ENCODE results near the gene GPAM.

Gene GPAM

GRCh38 chr10:112225771-112226438 lies 42.3 kb upstream of the GPAM start:
- H3K9ac ChIP-seq (ENCODE audit: low read length): no peak overlapping the region
- peaks cover 6% of the 10 kb centered on the region for H3K27me3 ChIP-seq (ENCODE audit: control insufficient read depth, insufficient read depth, low read length)
- H3K4me3 ChIP-seq (ENCODE audit: low read length): no peak overlapping the region
- H3K9me3 ChIP-seq (ENCODE audit: control insufficient read depth, low read length): no peaks in the 10 kb centered on the region
- no peaks in the 10 kb centered on the region for H3K36me3 ChIP-seq (ENCODE audit: control insufficient read depth, insufficient read depth, low read length)
- H3K4me1 ChIP-seq (ENCODE audit: control insufficient read depth, insufficient read depth, low read length): no peaks in the 10 kb centered on the region

GRCh38 chr10:112224933-112225529 lies 41.5 kb upstream of the GPAM start:
- Histone ChIP-seq H3K4me3 (ENCODE audit: low read length) (no peak overlapping the region), H3K9me3 (ENCODE audit: control insufficient read depth, low read length) (no peaks in the 10 kb centered on the region), H3K27me3 (ENCODE audit: control insufficient read depth, insufficient read depth, low read length) (peaks cover 6% of the 10 kb centered on the region), H3K36me3 (ENCODE audit: control insufficient read depth, insufficient read depth, low read length) (no peaks in the 10 kb centered on the region), H3K4me1 (ENCODE audit: control insufficient read depth, insufficient read depth, low read length) (no peaks in the 10 kb centered on the region), H3K9ac (ENCODE audit: low read length) (no peak overlapping the region)

- Histone ChIP-seq H3K36me3 (ENCODE audit: control insufficient read depth, insufficient read depth, low read length) (no peaks in the 10 kb centered on the region), H3K4me3 (ENCODE audit: low read length) (no peak overlapping the region), H3K9ac (ENCODE audit: low read length) (no peak overlapping the region), H3K27me3 (ENCODE audit: control insufficient read depth, insufficient read depth, low read length) (peaks cover 6% of the 10 kb centered on the region), H3K4me1 (ENCODE audit: control insufficient read depth, insufficient read depth, low read length) (no peaks in the 10 kb centered on the region), H3K9me3 (ENCODE audit: control insufficient read depth, low read length) (no peaks in the 10 kb centered on the region)
These were observed 40.2 kb upstream of the GPAM start for GRCh38 chr10:112223725-112224124.

- Histone ChIP-seq H3K4me3 (ENCODE audit: low read length) (no peak overlapping the region), H3K4me1 (ENCODE audit: control insufficient read depth, insufficient read depth, low read length) (no peaks in the 10 kb centered on the region), H3K9ac (ENCODE audit: low read length) (no peak overlapping the region), H3K36me3 (ENCODE audit: control insufficient read depth, insufficient read depth, low read length) (no peaks in the 10 kb centered on the region), H3K9me3 (ENCODE audit: control insufficient read depth, low read length) (no peaks in the 10 kb centered on the region), H3K27me3 (ENCODE audit: control insufficient read depth, insufficient read depth, low read length) (peaks cover 6% of the 10 kb centered on the region)
These were observed 39.2 kb upstream of the GPAM start for GRCh38 chr10:112222799-112223198.

GRCh38 chr10:112221545-112221944 lies 38.0 kb upstream of the GPAM start:
- Histone ChIP-seq H3K4me1 (ENCODE audit: control insufficient read depth, insufficient read depth, low read length) (no peaks in the 10 kb centered on the region), H3K9ac (ENCODE audit: low read length) (no peak overlapping the region), H3K27me3 (ENCODE audit: control insufficient read depth, insufficient read depth, low read length) (peaks cover 6% of the 10 kb centered on the region), H3K36me3 (ENCODE audit: control insufficient read depth, insufficient read depth, low read length) (no peaks in the 10 kb centered on the region), H3K9me3 (ENCODE audit: control insufficient read depth, low read length) (no peaks in the 10 kb centered on the region), H3K4me3 (ENCODE audit: low read length) (no peak overlapping the region)

- Histone ChIP-seq H3K4me1 (ENCODE audit: control insufficient read depth, insufficient read depth, low read length) (no peaks in the 10 kb centered on the region), H3K4me3 (ENCODE audit: low read length) (no peak overlapping the region), H3K27me3 (ENCODE audit: control insufficient read depth, insufficient read depth, low read length) (peaks cover 3% of the 10 kb centered on the region), H3K36me3 (ENCODE audit: control insufficient read depth, insufficient read depth, low read length) (no peaks in the 10 kb centered on the region), H3K9me3 (ENCODE audit: control insufficient read depth, low read length) (no peaks in the 10 kb centered on the region), H3K9ac (ENCODE audit: low read length) (no peak overlapping the region)
These were observed 35.4 kb upstream of the GPAM start for GRCh38 chr10:112218960-112219359.

- Histone ChIP-seq H3K4me3 (ENCODE audit: low read length) (no peak overlapping the region), H3K4me1 (ENCODE audit: control insufficient read depth, insufficient read depth, low read length) (no peaks in the 10 kb centered on the region), H3K9me3 (ENCODE audit: control insufficient read depth, low read length) (no peaks in the 10 kb centered on the region), H3K27me3 (ENCODE audit: control insufficient read depth, insufficient read depth, low read length) (peaks cover 3% of the 10 kb centered on the region), H3K9ac (ENCODE audit: low read length) (no peak overlapping the region), H3K36me3 (ENCODE audit: control insufficient read depth, insufficient read depth, low read length) (no peaks in the 10 kb centered on the region)
These were observed 34.4 kb upstream of the GPAM start for GRCh38 chr10:112218036-112218390.

- no peaks in the 10 kb centered on the region for H3K9me3 ChIP-seq (ENCODE audit: control insufficient read depth, low read length)
- H3K4me3 ChIP-seq (ENCODE audit: low read length): no peak overlapping the region
- peaks cover 3% of the 10 kb centered on the region for H3K27me3 ChIP-seq (ENCODE audit: control insufficient read depth, insufficient read depth, low read length)
- no peak overlapping the region for H3K9ac ChIP-seq (ENCODE audit: low read length)
- no peaks in the 10 kb centered on the region for H3K36me3 ChIP-seq (ENCODE audit: control insufficient read depth, insufficient read depth, low read length)
- no peaks in the 10 kb centered on the region for H3K4me1 ChIP-seq (ENCODE audit: control insufficient read depth, insufficient read depth, low read length)
These were observed 33.9 kb upstream of the GPAM start for GRCh38 chr10:112217386-112218035.

- Histone ChIP-seq H3K9me3 (ENCODE audit: control insufficient read depth, low read length) (no peaks in the 10 kb centered on the region), H3K9ac (ENCODE audit: low read length) (no peak overlapping the region), H3K4me3 (ENCODE audit: low read length) (no peak overlapping the region), H3K36me3 (ENCODE audit: control insufficient read depth, insufficient read depth, low read length) (no peaks in the 10 kb centered on the region), H3K4me1 (ENCODE audit: control insufficient read depth, insufficient read depth, low read length) (no peaks in the 10 kb centered on the region), H3K27me3 (ENCODE audit: control insufficient read depth, insufficient read depth, low read length) (peaks cover 3% of the 10 kb centered on the region)
These were observed 33.4 kb upstream of the GPAM start for GRCh38 chr10:112216966-112217365.

GRCh38 chr10:112216151-112216550 lies 32.6 kb upstream of the GPAM start:
- Histone ChIP-seq H3K9me3 (ENCODE audit: control insufficient read depth, low read length) (no peaks in the 10 kb centered on the region), H3K27me3 (ENCODE audit: control insufficient read depth, insufficient read depth, low read length) (peaks cover 3% of the 10 kb centered on the region), H3K4me3 (ENCODE audit: low read length) (no peak overlapping the region), H3K4me1 (ENCODE audit: control insufficient read depth, insufficient read depth, low read length) (no peaks in the 10 kb centered on the region), H3K36me3 (ENCODE audit: control insufficient read depth, insufficient read depth, low read length) (no peaks in the 10 kb centered on the region), H3K9ac (ENCODE audit: low read length) (no peak overlapping the region)

GRCh38 chr10:112215342-112215774 lies 31.8 kb upstream of the GPAM start:
- Histone ChIP-seq H3K27me3 (ENCODE audit: control insufficient read depth, insufficient read depth, low read length) (peaks cover 3% of the 10 kb centered on the region), H3K4me1 (ENCODE audit: control insufficient read depth, insufficient read depth, low read length) (no peaks in the 10 kb centered on the region), H3K9ac (ENCODE audit: low read length) (no peak overlapping the region), H3K36me3 (ENCODE audit: control insufficient read depth, insufficient read depth, low read length) (no peaks in the 10 kb centered on the region), H3K9me3 (ENCODE audit: control insufficient read depth, low read length) (no peaks in the 10 kb centered on the region), H3K4me3 (ENCODE audit: low read length) (no peak overlapping the region)

- Histone ChIP-seq H3K4me1 (ENCODE audit: control insufficient read depth, insufficient read depth, low read length) (no peaks in the 10 kb centered on the region), H3K4me3 (ENCODE audit: low read length) (no peak overlapping the region), H3K9me3 (ENCODE audit: control insufficient read depth, low read length) (no peaks in the 10 kb centered on the region), H3K9ac (ENCODE audit: low read length) (no peak overlapping the region), H3K27me3 (ENCODE audit: control insufficient read depth, insufficient read depth, low read length) (peaks cover 3% of the 10 kb centered on the region), H3K36me3 (ENCODE audit: control insufficient read depth, insufficient read depth, low read length) (no peaks in the 10 kb centered on the region)
These were observed 30.8 kb upstream of the GPAM start for GRCh38 chr10:112214298-112214926.
